Ramos (cell line): ENCODE data around the gene RFX2.
"Not testable (repeated sequence)": the region's sequence is repeated elsewhere in the genome, so short reads cannot be mapped to it uniquely, and the experiment has no call there.

Experiments
- in situ Hi-C: fragments of 300-500 bp; cut with MboI; formaldehyde crosslinking; loops from one replicate; pipeline ENCODE4 v1.14.3; 2022; ENCODE audit warnings: low sequenced_read_pairs; ENCODE audit not compliant: unreplicated experiment

Gene RFX2

DNA sequence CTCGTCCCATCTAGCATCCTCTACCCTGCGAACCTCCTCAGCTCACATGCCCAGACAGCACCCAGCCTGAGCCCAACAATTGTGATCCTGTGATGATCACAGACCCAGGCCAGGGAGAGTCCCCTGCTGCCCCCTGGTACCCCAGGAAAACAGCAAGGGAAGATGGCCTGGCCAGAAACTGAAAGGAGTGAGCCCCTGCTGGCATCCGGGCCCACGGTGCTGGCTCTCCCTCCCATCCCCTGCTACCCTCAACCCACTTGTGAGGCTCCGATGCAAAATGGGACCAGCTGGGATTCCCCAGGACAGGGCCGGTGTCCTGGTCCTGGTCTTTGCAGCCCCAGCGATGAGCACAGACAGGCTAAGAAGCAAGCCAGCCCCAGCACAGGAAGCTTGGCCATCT lies 146.4 kb downstream of the RFX2 start:
- in situ Hi-C loops, result no loop called here

DNA sequence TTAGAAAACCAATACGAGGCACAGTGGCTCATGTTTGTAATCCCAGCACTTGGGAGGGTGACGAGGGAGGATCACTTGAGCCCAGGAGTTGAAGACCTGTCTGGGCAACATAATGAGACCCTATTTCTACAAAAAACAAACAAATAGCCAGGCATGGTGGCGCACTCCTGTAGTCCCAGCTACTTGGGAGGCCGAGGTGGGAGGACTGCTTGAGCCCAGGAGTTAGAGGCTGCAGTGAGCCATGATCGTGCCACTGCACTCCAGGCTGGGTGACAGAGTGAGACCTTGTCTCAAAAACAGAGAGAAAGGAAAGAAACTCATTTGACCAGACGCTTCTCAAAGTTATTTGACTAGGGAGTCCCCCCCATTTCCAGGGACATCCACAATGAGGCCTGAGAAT lies 147.0 kb downstream of the RFX2 start:
- in situ Hi-C loops, result not testable (repeated sequence)

DNA sequence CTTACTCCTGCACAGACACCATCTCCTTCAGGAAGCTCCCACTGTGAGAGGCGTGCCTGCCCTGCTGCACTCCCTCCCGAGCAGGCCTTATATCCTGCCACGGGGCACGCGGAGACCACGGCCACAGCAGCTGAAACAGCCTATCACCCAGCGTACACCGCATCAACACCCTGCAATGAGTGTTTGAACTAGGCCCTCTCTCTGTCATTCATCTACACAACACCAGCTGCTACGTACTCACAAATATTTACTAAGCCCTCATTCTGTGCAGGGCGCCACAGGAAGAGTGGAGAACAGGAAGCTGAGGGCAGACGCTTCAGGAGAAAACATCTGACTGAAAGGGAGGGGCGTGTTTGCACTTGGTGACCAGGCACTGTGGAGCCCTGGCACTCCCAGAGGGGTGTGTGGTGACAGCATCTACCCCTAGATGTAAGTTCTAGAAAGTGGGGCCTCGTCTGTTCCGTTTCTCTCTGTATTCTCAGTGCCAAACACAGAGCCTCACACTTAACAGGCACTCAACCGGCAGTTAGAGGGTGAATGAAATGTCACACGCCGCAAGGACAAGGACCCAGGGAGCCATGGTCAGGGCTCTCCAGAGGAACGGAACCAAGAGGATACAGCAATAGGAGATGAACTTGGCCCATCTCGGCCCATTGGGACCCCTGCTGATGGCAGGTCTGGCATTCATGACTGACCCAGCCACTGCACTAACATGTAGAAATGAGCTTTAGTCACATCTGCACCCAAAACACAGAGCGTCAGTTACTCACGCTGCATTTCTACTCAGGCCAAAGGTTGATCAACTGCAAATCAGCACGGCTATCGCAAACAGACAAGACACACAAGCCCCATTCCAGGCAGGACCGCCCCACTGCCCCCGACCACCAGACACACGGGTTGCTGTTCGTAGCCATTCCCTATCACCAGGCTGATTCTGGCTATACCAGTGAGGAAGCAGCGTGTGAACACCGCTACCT lies 148.0 kb downstream of the RFX2 start:
- in situ Hi-C loops, result no loop called here

DNA sequence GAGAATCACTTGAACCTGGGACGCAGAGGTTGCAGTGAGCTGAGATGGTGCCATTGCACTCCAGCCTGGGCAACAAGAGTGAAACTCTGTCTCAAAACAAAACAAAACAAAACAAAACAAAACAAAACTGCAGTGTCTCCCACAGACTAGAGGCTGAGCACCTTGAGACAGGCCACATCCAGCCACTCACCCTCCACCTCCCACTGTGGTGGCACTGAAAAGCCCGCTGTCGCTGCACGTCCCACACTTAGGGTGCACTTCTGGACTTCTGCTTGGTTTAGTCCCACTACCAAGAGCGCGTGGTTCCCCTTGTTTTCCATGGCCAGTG lies 148.7 kb downstream of the RFX2 start:
- in situ Hi-C loops, result not testable (repeated sequence)

DNA sequence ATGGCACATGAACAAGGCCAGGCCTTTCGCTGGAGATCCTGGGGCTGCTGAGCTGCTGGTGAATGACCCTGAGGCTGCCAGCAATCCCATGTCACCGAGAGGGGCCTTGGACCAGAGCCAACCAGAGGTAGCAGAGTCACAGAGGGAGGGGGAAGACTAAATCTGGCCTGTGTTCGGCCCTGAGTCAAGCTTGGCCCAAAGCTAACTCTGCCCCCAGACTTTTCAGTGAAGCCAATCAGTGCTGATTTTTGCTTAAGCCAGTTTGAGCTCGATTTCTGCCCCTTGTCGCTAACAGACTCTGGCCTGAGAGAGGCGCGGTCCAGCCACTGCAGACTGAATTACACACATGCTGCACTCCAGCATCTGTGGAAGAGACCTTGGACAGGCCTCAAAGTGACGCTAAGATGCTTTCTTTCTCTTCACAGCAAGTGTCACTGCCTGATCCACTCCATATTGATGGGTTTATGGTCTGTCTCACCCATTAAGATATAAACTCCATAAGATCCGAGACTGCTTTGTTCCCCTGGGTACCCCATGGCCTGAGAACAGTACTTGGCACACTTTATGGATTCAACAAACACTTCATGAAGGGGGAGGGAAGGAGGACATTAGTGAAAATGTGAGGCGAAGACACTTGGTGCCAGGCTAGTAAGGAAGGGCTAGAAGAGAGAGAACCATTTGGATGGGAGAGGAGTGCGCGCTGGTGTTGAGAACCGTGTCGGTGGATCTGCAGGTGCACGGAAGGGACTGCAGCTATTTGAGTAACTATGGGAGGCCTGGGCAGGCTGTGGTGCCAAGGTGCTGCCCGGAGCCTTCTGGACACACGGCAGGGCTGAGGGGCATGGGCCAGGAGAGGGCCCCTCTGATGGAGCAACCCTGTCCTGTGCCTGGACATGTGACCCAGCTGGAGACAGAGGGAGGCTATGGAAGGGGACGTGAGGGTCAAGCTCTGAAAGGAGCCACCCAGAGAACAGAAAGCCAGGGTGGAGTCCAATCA lies 150.0 kb downstream of the RFX2 start:
- in situ Hi-C loops, result no loop called here

DNA sequence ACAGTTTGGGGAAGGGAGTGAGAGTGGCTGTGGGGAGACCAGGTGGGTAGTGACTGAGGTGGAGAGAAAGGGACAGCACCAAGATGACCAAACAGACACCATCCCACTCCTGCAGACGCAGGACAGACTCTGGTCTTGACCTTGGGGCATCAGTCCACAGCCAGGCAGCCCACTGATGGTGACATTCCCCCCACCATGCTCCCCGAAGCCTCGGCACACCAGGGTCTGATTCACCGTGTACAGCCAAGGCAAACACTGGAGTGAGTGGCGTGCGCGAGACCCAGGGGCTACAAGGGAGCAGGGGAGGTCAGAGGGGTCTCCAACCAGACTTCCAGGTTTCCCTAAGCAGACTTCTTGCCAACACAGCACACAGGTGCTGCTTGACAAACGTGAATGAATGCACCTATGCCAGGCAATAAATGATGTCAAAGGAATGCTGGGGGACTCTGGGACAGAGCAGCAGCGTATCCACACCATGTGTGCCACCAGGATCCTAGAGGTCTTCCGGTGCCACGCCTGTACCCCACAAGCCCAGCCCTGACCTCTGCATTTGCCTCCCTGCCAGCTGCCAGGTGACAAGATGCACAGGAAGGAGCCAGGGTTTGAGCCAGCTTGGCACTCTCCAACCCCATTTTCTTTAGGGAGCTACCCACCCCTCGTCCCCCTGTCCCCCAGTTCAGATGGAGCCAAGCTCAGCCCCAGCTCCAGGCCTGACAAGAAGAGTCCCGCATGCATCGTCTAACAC lies 150.9 kb downstream of the RFX2 start:
- in situ Hi-C loops, result no loop called here

DNA sequence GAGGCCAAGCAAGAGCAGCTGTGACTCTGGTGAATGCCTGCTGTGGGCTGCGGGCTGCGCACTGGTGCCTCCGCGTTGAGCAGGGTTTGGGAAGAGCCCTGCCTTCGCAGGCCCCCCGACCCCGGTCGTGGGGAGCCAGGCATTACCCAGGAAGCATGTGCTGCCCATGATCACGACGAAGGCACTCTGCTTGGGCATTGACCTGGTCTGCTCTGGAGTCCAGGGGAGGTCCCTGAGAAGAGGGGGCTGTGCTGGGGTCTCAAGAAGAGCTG lies 151.5 kb downstream of the RFX2 start:
- in situ Hi-C loops, result no loop called here

DNA sequence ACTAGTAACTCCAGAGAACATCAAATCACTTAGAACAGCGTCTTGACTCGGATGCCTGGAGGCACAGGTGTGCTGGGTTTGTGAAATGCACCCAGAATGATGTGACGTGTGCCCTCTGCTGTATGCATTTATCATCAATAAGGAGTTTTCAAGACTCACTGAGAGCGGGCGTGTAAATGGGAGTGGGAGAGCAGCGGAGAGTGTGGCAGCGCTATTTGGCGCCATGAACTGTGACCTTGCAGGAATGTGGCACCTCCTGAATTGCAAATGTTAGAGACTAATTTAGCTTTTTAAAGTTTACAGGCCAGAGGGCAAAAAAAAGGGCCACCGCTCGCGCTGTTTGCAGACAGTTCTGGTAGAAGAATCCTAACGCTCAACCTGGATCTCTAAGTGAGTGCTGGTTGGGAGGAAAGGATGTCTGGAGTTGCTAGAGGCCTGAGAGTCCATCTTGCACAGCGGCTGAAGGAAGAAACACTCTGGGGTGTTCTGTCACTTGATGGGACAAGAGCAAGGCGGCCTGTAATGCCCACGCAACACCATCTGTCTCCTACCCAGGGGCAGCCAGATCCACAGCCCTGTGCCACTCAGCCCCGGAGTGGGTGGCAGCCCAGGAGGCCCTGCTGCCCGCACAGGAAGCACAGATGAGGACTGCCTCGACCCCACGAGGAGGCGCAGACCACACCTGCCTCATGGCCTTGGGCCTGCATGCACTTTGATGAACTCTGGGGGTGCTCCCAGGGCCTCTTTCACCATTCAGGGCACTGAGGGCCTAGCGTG lies 152.0 kb downstream of the RFX2 start:
- in situ Hi-C loops, result no loop called here

DNA sequence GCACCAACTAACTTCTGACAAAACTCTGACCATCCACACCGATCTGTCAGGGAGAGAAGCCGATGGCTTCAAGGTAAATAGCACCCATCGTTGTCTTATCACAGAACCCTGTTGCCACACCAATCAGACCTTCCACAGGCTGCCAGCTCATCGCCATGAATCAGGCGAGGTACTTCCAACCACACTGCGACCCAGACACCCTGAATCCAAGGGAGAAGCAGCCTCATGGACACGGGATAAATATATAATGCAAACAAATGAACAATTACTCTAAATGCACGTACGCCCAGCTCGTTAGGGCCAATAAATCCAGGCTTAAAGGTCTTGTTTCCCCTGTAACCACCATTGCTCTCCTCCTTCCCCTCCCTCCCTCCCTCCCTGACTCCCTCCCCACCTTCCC lies 153.1 kb downstream of the RFX2 start:
- in situ Hi-C loops, result no loop called here

DNA sequence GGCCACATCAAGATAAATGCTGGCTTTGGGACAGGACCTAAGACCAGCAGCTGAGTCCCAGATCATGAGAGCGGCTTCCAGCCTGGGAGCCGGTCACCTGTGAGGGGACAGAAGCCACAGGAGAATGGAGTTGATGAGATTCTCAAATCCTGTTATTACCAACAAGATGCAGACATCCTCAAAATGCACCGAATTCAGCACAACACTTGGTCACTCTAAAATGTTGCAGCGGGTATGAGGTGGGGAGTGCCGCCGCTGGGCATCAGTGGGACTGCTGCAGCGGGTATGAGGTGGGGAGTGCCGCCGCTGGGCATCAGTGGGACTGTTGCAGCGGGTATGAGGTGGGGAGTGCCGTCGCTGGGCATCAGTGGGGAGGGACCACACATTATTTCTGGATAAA lies 153.6 kb downstream of the RFX2 start:
- in situ Hi-C loops, result no loop called here

DNA sequence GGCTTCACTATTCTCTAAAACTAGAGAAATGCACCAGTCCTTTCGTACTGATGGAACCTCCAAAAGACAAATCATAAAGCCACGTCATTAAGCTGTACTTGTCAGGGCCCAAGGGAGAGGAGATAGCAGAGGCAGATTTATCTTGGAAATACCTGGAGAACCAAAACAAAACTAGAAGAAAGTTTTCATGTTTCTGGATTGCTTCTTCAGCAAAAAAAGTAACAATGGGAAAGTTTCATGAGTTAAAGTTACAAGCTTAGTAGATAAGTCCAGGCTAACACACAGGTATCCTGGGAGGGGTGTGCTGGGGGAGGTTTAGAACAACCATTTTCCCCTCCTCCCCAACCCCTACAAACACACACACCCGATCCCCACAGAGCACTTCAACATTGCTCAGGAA lies 154.0 kb downstream of the RFX2 start:
- in situ Hi-C loops, result no loop called here

DNA sequence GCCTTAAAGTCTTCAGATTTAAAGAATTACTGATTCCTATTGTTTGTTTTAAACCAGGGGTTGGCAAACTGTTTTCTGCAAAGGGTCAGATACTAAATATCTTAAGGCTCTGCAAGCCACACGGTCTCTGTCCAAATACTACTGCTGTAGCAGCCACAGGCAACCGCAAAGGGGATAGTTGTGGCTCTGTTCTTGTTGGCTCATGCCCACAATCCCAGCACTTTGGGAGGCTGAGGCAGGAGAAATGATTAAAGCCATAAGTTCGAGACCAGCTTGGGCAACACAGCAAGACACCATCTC lies 154.7 kb downstream of the RFX2 start:
- in situ Hi-C loops, result no loop called here

DNA sequence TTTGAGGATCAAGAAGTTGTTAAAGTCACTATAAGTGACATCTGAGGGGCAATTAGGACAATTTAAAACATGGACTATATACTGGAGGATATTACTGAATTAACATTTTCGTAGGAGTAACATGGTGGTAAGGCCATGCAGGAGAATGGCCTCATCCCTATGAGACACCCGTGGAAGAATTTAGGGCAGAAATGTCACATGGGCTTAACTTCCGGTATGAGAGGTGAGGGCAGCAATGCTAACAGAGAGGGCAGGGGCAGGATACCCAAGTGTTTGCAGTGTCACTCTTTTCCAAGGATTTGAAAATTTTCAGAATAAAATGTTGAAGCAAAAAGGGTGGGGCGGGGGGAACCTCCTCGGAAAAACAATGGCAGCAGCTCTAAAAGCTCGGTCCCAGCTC lies 156.0 kb downstream of the RFX2 start:
- in situ Hi-C loops, result no loop called here

DNA sequence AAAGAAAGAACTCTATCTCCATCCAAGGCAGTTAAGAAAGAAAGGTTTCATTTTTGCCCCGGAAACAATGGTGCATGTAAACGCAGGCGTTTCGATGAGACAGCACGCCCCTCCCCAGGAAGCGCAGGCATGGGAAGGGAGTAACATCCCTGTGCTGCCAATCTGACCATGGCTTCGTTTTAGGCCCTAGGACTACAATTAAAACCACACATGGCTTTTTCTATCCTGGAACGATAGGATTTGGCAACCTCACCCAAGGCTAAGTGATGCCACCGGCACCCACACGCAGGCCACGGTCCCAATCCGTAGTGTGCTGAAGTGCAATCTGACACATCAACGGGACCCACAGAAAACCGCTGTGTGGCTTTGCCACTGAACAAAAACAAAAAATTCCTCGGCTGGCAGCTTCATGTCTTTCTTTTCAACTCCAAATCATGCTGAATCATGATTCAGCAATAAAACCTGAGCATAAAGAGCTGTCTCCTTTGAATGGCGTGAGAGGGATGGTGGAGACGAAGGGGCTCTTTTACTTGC lies 156.6 kb downstream of the RFX2 start:
- in situ Hi-C loops, result no loop called here

DNA sequence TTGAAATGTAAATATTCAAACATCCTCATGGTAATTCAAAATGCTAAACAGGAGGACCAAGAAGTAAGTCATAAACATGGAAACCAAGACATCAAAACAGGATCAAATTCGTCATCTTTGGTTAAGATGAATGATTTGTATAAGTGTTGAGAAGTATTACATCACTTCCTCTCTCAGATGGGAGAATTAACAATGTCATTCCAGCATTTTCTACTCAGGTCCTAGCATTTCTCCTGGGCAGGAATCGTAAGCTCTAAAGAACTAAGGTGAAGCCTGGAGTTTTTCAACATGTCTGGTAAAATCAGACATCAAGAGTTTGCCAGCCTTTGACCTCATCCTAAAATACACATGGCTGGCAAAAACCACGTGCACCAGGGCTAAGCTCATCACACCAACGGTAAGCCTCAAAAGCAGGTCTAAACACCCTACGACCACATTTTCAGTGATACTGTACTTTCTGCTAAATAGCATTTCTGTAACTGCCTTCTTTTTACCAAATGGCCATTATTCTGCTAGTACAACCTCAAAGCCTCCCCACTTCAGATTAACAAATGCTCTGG lies 157.2 kb downstream of the RFX2 start:
- in situ Hi-C loops, result no loop called here

DNA sequence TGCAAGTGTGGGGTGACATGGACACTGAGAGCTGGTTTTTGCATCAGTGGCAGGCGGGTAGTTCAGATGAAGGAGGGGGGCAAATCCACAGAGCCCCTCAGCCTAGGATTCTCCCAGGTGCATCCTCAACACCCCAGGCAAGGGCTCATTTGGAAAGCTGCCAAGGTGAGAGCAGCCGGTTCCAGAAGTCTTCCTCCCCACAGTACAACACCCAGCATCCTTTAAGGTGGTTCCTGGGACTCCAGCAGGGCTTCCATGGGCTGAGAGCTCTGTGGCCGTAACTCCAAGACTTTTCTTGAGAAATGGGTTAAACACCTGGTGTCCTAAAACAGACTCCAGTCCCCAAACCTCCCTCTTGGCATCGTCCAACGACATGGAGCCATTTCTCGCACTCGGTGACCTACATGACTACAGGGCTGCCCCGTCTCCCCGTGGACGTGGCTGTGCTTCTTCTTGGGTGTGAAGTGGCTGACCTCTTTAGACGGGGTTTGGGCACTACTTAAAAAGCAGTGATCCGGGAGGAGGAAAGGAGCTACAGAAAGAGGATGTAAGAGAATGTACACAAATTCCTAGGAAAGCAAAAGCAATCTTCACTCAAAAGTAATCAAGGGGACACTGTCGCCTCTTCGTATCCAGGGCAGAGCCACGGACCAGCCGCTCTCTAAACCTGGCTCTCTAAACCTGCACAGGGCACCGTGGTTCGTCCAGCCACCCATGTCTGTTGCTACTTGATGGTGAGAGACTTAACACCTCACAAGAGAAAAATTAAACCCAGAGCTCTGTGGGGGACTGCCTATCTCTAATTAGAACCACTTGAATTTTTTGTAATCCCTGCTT lies 157.9 kb downstream of the RFX2 start:
- in situ Hi-C loops, result no loop called here

DNA sequence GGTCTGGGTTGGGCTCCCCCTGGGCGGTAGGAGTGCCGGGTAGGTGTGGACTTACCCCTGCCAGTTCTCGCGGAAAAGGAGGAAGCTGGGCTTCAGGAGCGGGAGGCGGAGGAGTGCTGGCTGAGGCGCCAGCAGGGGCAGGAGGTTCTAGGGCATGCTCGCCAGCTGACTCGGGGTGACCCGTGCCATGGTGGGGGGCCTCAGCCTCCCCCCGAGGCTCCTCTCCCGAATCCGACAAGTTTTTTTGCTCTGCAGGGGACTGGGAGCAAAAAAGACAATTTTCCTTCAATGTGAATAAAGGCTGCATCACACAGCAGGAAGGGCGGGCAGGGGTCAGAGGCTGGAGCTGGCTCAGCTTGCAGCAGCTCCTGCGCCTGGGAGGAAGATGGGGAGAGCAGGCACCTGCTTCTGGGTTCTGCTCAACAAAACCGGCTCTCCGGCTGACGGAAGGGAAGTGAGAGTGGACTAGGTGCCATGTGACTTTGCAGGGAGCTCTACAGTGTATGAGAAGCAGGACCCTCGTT lies 158.9 kb downstream of the RFX2 start:
- in situ Hi-C loops, result no loop called here

DNA sequence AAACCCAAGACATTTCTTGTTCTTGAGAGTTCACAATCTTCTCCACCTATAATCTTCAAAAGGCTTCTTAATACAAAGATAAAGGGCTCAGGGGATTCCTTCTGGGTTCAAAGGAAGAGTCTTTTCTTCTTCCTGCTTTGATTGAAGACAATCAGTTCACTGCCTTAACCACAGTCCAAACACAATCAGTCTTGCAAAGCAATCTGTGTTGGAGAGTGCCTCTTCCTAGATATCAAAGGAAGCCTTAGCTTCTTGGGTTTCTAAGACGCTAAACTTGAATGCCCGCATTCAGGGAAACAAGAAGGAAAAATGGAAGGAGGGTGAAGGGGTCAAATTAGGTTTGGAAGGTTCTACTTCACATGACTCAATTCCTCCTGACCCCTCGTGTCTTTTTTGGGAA lies 159.6 kb downstream of the RFX2 start:
- in situ Hi-C loops, result no loop called here
